ENCODE data around the gene AIP.

The AIP gene

DNA sequence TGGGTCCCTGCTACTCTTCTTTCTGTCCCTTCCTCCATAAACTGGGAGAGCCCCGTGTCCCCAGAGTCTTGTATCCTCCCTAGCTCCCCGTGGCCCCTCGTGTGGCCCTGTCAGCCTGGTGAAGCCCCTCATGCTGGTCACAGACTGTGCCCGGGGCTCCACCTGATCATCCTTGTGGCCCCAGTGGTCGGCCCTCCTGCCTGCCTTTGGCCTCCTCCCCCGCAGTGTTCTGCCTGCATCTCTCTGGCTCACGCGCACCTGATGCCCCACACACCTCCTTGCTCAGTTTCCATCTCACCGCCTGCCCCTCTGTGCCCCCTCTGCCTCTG is 41.6 kb downstream of the AIP start:
- DNase-seq (ENCODE audit: insufficient read length, low spot score) (no peak), FAIRE-seq (no peak)

DNA sequence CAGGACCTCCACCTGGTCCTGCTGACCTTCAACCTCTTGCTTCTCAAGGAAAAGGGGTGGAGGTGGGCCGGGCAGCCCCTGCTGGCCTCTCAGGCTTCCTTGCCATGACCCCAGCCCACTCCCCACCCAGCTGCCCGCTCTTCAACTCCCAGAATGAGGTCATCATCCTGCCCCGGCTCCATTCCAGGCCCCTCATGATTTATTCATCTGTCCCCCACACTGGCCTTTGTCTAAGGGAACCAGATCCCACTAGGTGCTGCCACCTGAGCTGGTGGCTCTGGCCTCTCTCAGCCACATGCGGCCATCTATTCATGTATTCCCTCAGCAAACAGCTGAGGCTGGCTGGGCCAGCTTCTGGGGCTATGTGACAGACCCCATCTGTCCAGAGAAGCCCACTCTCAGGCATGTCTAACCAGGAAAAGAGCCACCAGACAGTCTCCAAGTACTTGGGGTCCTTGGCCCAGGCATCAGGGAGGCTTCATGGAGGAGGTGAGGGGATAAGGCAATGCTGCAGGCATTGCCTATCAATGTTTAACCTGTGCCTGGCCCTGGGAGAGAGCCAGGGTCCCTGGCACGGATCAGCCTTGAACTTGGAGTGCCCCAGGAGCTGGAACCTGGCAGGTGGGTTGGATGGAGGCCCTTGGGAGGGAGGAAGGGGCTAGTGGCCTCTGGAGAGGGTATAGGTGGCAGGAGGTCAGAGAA is 42.6 kb downstream of the AIP start:
- DNase-seq (ENCODE audit: insufficient read length, low spot score) (no peak), FAIRE-seq (no peak)
- TF ChIP-seq POLR2AphosphoS5 (IDR thresholded peaks at IDR 0.05; ENCODE audit: low read depth, low read length) (no peak), SPI1 (IDR thresholded peaks at IDR 0.05; ENCODE audit: low read depth, low read length) (no peak)

More for the DNA sequence above, 41.6 kb downstream of the AIP start:
- no peak for TF ChIP-seq PAX5 (IDR thresholded peaks at IDR 0.05; ENCODE audit: insufficient read depth, low read length, severe bottlenecking)
- no peak for TF ChIP-seq POLR2A (IDR thresholded peaks at IDR 0.05; ENCODE audit: low read depth, low read length)
- no peak for TF ChIP-seq SPI1 (IDR thresholded peaks at IDR 0.05; ENCODE audit: low read depth, low read length)
- TF ChIP-seq POU2F2 (IDR thresholded peaks at IDR 0.05; ENCODE audit: low read depth, low read length), result no peak
- no peak for TF ChIP-seq POLR2AphosphoS5 (IDR thresholded peaks at IDR 0.05; ENCODE audit: low read depth, low read length)
- TF ChIP-seq TAF1 (IDR thresholded peaks at IDR 0.05; ENCODE audit: low read depth, low read length), result no peak

DNA sequence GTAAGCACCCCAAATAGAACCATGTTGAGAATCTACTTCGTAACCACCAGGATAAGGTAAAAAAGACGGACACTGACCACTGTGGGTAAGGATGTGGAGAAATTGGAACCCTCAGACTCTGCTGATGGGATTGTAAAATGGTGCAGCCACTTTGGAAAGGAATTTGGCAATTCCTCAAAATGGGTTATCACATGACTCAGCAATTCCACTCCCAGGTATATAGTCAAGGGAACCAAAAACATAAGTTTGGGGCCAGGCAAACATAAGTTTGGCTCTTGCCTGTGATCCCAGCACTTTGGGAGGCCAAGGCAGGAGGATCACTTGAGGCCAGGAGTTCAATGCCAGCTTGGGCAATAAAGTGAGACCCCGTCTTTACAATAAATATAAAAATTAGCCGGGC is 45.5 kb downstream of the AIP start:
- FAIRE-seq (no peak), DNase-seq (ENCODE audit: insufficient read length, low spot score) (no peak)
- TF ChIP-seq POLR2A (IDR thresholded peaks at IDR 0.05; ENCODE audit: low read depth, low read length) (no peak), POLR2AphosphoS5 (IDR thresholded peaks at IDR 0.05; ENCODE audit: low read depth, low read length) (no peak), PAX5 (IDR thresholded peaks at IDR 0.05; ENCODE audit: insufficient read depth, low read length, severe bottlenecking) (no peak), POU2F2 (IDR thresholded peaks at IDR 0.05; ENCODE audit: low read depth, low read length) (no peak), SPI1 (IDR thresholded peaks at IDR 0.05; ENCODE audit: low read depth, low read length) (no peak), TAF1 (IDR thresholded peaks at IDR 0.05; ENCODE audit: low read depth, low read length) (no peak)

DNA sequence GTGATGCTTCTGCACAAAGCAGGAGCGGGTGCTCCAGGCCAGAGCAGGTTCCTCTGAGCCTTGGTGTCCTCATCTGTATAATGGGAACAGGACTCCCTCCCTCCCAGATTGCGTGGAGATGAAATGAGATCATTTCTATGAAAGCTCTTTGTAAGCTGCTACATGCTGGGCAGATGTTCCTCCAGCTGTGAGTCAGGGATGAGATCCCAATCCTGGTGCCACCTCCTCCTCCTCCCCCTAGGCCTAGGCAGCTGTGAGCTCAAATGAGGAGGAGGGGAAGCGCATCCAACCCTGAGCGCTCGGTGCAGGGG is 47.4 kb downstream of the AIP start:
- no peak for TF ChIP-seq POLR2A (IDR thresholded peaks at IDR 0.05; ENCODE audit: low read depth, low read length)
- TF ChIP-seq SPI1 (IDR thresholded peaks at IDR 0.05; ENCODE audit: low read depth, low read length), result no peak
- no peak for TF ChIP-seq TAF1 (IDR thresholded peaks at IDR 0.05; ENCODE audit: low read depth, low read length)
- no peak for TF ChIP-seq POU2F2 (IDR thresholded peaks at IDR 0.05; ENCODE audit: low read depth, low read length)
- TF ChIP-seq POLR2AphosphoS5 (IDR thresholded peaks at IDR 0.05; ENCODE audit: low read depth, low read length), result no peak
- TF ChIP-seq PAX5 (IDR thresholded peaks at IDR 0.05; ENCODE audit: insufficient read depth, low read length, severe bottlenecking), result no peak

DNA sequence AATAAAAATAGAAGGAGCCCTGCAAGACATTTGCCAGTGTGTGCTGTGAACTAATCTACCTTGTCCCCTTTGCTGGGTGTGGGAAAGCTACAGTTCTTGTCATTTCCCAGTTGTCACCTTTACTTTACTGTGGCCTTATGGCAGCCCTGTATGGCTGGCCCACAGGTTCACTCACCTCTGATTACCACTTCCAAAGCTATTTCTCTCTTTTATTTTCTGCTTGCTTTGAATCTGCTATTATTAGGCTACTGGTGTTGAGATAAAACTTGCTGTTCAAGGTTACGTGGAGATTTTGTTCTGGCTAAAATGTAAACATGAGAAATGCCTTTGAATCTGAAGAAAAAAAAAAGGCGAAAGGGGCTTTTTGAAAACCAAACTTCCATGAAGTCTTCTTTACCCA is 50.1 kb downstream of the AIP start:
- no peak for TF ChIP-seq POU2F2 (IDR thresholded peaks at IDR 0.05; ENCODE audit: low read depth, low read length)
- TF ChIP-seq POLR2AphosphoS5 (IDR thresholded peaks at IDR 0.05; ENCODE audit: low read depth, low read length), result no peak
- no peak for TF ChIP-seq PAX5 (IDR thresholded peaks at IDR 0.05; ENCODE audit: insufficient read depth, low read length, severe bottlenecking)
- TF ChIP-seq TAF1 (IDR thresholded peaks at IDR 0.05; ENCODE audit: low read depth, low read length), result no peak
- no peak for TF ChIP-seq SPI1 (IDR thresholded peaks at IDR 0.05; ENCODE audit: low read depth, low read length)
- DNase-seq (ENCODE audit: insufficient read length, low spot score) (no peak), FAIRE-seq (no peak)

More for the DNA sequence above, 47.4 kb downstream of the AIP start:
- DNase-seq (ENCODE audit: insufficient read length, low spot score) (no peak), FAIRE-seq (no peak)

DNA sequence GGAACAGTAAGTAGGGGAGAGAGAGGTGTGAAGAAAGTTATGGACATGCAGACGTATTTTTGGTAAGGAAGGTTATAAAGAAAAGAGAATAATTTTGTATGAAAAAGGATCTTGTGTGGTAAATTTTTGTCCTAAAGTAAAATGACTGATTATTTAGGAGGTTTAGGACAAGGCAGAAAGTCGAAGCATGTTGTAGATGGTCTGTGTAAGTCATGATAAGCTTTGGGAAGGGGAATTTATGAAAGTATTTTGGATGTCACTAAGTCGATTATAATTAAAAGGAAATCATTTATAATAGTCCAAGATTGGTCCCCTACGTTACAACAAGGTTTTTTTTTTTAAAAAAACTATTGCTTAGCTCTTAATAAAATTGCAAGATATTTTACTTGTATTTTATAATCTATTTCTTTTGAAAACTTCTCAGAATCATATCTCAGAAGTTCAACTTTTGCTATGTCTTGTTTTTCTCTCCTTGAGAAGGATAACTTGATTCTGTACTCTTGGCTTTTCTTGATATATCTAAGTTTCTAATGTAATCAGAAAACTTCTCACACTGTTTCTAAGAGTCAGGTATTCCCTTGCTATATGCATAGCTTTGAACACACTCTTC is 51.3 kb downstream of the AIP start:
- TF ChIP-seq TAF1 (IDR thresholded peaks at IDR 0.05; ENCODE audit: low read depth, low read length), result no peak
- no peak for TF ChIP-seq POLR2AphosphoS5 (IDR thresholded peaks at IDR 0.05; ENCODE audit: low read depth, low read length)
- no peak for TF ChIP-seq SPI1 (IDR thresholded peaks at IDR 0.05; ENCODE audit: low read depth, low read length)
- no peak for FAIRE-seq
- no peak for DNase-seq (ENCODE audit: insufficient read length, low spot score)

DNA sequence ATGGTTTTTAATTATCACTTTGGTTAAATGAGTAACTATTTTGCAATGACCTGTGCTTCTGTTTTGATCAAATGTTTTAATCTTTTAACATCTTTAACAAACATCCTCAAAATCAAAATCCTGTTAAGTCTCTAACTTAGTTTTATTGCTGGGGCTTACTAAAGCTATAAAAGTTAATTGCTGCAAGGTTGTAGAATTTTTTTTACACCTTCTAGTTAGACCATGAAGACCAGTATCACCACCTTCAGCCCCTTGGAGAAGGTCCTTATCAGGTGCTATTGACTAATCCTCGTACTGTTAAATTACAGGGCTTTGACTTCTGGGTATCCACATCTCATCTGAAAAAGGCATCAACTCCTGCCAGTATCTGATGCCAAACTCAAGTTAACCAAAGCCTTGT is 52.7 kb downstream of the AIP start:
- DNase-seq (ENCODE audit: insufficient read length, low spot score) (no peak), FAIRE-seq (no peak)
- TF ChIP-seq SPI1 (IDR thresholded peaks at IDR 0.05; ENCODE audit: low read depth, low read length), result no peak
- TF ChIP-seq TAF1 (IDR thresholded peaks at IDR 0.05; ENCODE audit: low read depth, low read length), result no peak

DNA sequence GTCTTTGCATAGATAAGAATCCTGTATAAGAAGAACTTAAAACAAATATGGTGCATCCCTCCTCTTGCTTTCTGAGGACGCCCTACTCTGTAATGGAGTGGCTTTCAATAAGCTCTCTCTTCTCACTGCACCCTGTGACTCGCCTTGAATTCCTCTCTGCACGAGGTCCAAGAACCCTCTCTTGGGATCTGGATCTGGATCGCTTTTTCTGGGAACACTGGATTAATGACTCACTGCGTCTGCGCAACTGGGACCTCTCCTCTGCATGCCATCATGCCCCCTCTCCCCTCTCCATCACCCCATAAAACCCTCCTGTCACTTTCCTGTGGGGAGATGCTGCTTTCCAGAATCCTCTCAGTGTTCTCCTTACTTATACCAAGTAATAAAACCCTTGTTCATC is 55.5 kb downstream of the AIP start:
- FAIRE-seq (no peak), DNase-seq (ENCODE audit: insufficient read length, low spot score) (no peak)
- TF ChIP-seq POLR2A (IDR thresholded peaks at IDR 0.05; ENCODE audit: low read depth, low read length), result no peak

DNA sequence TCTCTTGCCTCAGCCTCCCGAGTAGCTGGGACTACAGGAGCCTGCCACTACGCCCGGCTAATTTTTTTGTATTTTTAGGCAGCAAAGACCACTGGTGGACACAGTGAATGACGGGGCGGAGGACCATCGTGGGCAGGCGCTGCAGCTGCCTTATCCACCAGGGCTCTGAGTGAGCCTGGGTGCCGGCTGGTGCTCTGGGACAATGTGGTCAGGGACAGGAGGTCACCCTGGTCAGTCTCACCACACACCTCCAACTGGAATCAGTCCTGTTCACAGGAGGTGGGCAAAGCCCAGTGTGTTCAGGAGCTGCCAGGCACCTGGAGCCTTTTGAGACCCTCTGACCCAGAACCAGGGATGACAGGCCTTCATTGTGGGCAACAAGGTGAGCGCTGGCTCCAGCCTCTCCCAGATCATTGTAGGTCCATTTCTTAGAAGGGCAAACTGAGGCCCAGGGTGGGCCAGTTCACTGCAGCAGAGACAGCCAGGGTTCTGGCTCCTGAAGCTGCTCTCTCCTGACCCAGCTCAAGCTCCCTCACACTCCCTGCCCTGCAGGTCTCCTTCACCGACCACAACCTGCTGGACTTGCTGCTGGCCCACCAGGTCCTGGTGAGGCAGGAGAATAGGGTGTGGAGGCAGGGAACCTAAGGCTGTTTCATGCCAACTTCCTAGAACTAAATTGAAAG is 56.1 kb downstream of the AIP start:
- FAIRE-seq (no peak), DNase-seq (ENCODE audit: insufficient read length, low spot score) (no peak)
- TF ChIP-seq POU2F2 (IDR thresholded peaks at IDR 0.05; ENCODE audit: low read depth, low read length) (no peak), SPI1 (IDR thresholded peaks at IDR 0.05; ENCODE audit: low read depth, low read length) (no peak), POLR2AphosphoS5 (IDR thresholded peaks at IDR 0.05; ENCODE audit: low read depth, low read length) (no peak), POLR2A (IDR thresholded peaks at IDR 0.05; ENCODE audit: low read depth, low read length) (no peak), TAF1 (IDR thresholded peaks at IDR 0.05; ENCODE audit: low read depth, low read length) (no peak), PAX5 (IDR thresholded peaks at IDR 0.05; ENCODE audit: insufficient read depth, low read length, severe bottlenecking) (no peak)

DNA sequence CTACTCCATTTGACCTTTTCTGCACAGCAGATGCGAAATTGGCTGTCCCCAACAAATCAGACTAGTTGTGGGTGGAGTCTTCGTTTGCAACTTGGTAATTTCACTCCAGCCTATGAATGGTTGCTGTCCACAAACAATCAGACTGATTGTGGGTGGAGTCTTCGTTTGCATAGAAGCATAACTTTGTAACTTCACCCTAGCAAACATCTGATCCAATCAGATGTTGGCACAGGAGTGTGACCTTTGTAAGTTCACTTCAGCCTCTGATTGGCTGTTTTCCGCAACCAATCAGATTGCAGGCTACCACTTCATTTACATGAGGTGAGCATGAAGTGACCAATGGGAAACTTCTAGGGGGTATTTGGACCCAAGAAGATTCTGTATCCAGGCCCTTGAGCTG is 56.7 kb downstream of the AIP start:
- FAIRE-seq (no peak), DNase-seq (ENCODE audit: insufficient read length, low spot score) (no peak)
- TF ChIP-seq PAX5 (IDR thresholded peaks at IDR 0.05; ENCODE audit: insufficient read depth, low read length, severe bottlenecking), result no peak
- TF ChIP-seq TAF1 (IDR thresholded peaks at IDR 0.05; ENCODE audit: low read depth, low read length), result no peak
- no peak for TF ChIP-seq POLR2A (IDR thresholded peaks at IDR 0.05; ENCODE audit: low read depth, low read length)
- TF ChIP-seq POU2F2 (IDR thresholded peaks at IDR 0.05; ENCODE audit: low read depth, low read length), result no peak
- TF ChIP-seq POLR2AphosphoS5 (IDR thresholded peaks at IDR 0.05; ENCODE audit: low read depth, low read length), result no peak
- TF ChIP-seq SPI1 (IDR thresholded peaks at IDR 0.05; ENCODE audit: low read depth, low read length), result no peak
